HG03432 (cell line): ENCODE data around the gene FER.
"Not testable (repeated sequence)": the region's sequence is repeated elsewhere in the genome, so short reads cannot be mapped to it uniquely, and the experiment has no call there.

Experiments used
- ATAC-seq: cut with Tn5 transposase; IDR thresholded peaks from one replicate; pipeline ENCODE4 v1.9.1; 2021; ENCODE audit warnings: mild to moderate bottlenecking, moderate library complexity; ENCODE audit not compliant: unreplicated experiment

The FER gene

DNA sequence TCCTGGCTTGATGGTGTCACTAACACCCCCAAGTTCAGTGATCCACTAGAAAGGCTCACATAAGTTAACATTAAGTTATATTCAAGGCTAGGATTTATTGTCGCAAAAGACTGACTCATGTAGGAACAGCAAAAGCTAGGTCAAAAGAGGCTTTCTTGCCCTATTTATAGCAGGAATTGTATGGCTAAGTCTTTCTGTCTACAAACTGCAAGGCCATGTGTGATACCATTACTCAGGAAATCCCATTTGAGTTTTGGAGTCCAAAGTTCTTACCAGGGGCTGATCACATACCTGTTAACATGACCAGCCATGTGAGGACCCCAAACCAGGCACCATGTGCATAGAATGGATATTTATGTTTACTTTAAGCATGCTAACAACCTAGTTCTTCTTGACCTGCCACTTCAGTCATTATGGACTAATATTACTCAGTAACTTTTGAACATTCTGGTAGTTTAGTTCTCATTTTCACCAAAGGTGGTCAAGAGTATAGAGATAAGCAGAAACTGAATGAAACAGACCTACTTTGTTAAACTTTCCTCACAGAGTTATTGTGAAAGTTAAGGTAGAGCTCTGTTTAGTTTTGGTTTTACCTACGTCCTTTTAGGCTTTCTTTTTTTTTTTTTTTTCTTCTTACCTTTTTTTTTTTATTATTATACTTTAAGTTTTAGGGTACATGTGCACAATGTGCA is 281.1 kb downstream of the FER start:
- ATAC-seq: peak; percentile 53

DNA sequence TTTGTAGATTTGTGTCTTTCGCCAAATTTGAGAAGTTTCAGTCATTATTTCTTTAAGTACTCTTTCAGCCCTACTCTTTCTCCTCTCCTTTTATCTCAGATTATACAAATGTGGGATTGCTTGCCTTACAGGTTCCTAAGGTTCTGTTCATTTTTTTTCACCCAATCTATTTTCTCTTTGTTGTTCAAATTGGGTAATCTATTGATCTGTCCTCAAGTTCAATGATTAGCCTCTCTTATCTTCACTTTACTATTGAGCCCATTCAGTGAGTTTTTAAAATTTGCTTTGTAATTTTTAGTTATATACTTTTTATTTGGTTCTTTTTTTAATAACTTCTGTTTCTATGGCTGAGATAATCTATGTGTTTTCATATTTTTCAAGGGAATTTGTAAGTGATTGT is 282.1 kb downstream of the FER start:
- ATAC-seq: no peak

DNA sequence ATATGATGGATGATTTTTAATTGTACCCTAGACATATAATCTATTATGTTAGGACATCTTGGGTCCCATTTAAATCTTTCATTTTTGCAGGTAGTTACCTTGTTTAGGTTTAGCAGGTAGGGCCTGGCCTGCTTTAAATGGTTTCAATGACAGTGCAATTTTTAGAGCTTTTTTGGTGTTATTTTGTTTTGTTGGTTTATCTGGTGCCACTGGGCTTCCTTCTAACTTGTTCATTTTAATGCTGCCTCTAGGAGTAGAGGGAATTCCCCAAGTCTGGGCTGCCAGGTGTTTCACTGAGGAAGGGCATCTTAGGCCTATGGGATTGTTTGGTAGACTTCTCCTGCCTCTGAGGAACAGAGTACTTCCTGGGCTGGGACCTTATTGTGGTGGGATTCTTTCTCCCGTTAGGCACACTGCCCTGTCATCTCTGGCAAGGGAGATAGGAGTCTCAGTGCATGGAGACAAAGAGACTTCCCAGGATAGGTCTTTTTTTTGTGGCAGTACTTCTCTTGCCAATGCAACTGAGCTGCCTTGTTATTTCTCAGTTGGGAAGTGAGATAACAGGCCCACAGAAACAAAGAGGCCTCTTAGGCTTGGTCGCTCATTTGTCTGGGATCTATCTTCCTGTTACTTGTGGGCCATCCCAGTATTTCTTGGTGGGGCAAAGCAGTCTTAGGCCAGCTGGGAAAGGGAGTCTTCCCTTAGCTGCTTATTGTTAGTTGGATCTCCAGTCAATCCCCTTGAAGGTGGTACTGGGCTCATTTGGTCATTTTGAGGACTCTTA is 282.9 kb downstream of the FER start:
- ATAC-seq: no peak

GRCh38 chr5:109034306-109034705 is 286.6 kb downstream of the FER start:
- peak; percentile 68 for ATAC-seq

- ATAC-seq: no peak
Measured at GRCh38 chr5:109035436-109035835, 287.7 kb downstream of the FER start.

DNA sequence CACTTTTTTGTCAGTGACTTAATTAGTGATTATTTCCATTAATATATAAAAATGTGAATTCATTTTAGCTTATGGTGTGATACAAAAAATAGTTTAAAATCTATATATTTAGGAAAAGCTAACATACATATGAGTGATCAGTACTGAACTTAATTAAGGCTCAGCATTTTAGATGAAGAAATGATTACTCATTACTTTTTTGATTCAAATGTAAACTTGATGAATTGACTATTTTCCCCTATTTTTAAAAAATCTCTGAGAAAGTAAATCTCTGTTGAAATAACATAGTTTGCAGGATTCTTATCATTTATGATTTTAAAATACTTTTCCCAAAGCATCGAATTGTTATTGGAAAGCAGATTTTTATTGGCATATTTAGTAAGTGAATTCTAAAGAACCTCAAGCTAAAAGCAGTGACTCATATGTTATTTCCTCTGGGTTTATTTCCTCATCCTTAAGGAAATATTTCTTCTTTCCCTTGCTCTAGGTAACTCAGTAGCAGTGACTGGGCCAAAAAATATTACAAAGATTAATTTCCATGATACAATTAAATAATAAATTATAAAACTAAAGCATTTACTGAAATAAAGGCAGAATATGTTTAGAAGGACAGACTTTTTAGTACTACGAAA is 290.6 kb downstream of the FER start:
- ATAC-seq: no peak

GRCh38 chr5:109041317-109041716 is 293.6 kb downstream of the FER start:
- ATAC-seq: no peak

- no peak for ATAC-seq
Measured at GRCh38 chr5:109045710-109046109, 298.0 kb downstream of the FER start.

- ATAC-seq: no peak
Measured at GRCh38 chr5:109049565-109049964, 301.9 kb downstream of the FER start.

- ATAC-seq: not testable (repeated sequence)
Measured at GRCh38 chr5:109050321-109050720, 302.6 kb downstream of the FER start.

GRCh38 chr5:109052216-109052615 is 304.5 kb downstream of the FER start:
- ATAC-seq: not testable (repeated sequence)

- peak; percentile 78 for ATAC-seq
Measured at GRCh38 chr5:109053995-109054417, 306.3 kb downstream of the FER start.

DNA sequence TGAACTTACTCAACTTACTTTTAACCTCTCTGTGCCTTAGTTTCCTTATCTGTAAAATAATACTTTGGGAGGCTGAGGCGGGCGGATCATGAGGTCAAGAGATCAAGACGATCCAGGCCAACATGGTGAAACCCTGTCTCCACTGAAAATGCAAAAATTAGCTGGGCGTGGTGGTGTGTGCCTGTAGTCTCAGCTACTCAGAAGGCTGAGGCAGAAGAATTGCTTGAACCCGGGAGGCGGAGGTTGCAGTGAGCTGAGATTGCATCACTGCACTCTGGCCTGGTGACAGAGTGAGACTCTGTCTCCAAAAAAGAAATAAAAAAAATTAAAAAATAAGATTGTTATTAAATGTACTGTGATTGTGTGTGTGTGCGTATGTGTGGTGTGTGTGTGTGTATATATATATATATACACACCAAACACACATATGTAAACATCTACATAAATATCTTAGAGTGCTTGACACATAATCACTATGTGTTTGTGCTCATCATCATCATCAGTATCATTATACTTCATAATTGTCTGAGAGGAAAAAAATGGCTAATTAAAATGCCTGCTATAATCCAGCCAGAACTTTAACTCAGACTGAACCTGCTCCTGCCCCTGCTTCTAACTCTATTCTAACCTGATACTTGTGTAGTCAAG is 312.8 kb downstream of the FER start:
- no peak for ATAC-seq

GRCh38 chr5:109062664-109063063 is 315.0 kb downstream of the FER start:
- no peak for ATAC-seq

- ATAC-seq: no peak
Measured at GRCh38 chr5:109063223-109063622, 315.5 kb downstream of the FER start.

GRCh38 chr5:109076741-109077140 is 329.0 kb downstream of the FER start:
- ATAC-seq: no peak

DNA sequence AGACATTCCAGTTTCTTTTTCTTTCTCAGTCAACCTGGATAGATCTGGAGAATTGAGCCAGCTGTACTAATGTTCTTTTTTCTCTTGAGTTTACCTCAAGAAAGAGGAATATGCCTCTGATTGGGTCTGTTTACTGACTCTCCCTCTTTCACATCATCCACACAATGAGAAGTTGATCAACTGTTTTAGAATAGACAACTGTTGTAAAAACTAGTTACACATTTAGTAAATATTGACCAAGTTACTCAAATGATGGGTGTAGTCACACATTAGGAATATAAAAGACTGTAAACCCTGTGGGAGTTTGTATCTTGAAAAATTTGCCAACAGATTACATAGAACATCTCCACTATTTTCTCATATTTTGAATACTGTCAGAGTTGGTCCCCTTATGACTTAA is 330.8 kb downstream of the FER start:
- ATAC-seq: no peak

DNA sequence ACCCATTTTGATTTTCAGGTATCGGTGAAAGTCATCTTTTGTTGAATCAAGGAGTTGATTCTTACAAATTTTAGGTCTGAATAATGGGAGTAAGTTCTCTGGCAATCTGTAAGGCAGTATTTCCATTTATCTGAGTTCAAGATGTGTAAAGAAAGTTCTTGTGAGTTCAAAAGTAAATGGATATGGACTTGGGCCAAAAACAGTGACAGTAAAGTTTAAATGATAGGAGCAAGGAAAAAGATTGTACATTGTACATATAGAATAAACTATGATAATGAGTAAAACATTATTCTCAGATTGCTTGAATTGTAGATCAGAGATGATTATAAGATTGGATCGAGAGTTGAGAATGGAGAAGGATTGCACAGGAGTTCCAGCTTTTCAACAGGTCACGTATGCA is 332.8 kb downstream of the FER start:
- no peak for ATAC-seq

- ATAC-seq: no peak
Measured at GRCh38 chr5:109080896-109081295, 333.2 kb downstream of the FER start.

- ATAC-seq: no peak
Measured at GRCh38 chr5:109083937-109084336, 336.2 kb downstream of the FER start.

- ATAC-seq: no peak
Measured at GRCh38 chr5:109089191-109089590, 341.5 kb downstream of the FER start.
